ENCODE measurements around the gene GDF10. TPM values are rescaled to one million over a fixed set of nuclear protein-coding genes. Genes with fewer than 3 reads are reported as not detected.

GDF10 gene
- total RNA-seq, 1 experiment from 2014 or later, result 0.24 TPM

GRCh38 chr10:47282005-47282656 is 17.9 kb upstream of the GDF10 start:
- no peak for DNase-seq (ENCODE audit: low spot score)
- no peaks in the 10 kb centered on the region for H3K36me3 Mint-ChIP-seq
- H3K4me1 Mint-ChIP-seq, result peaks cover 6% of the 10 kb centered on the region
- ATAC-seq, result no peak
- H3K4me3 Mint-ChIP-seq, result no peak overlapping the region
- H3K27me3 Mint-ChIP-seq (ENCODE audit: low read depth), result 0 out of 2 replicates have a peak, but pooled peaks cover 3% of the 10 kb centered on the region
- H3K27ac Mint-ChIP-seq, result no peak overlapping the region
- no peak for TF ChIP-seq ZNF263 (CRISPR knock-in tag; IDR thresholded peaks at IDR 0.05; ENCODE audit: low read depth)
- TF ChIP-seq ELF4 (CRISPR knock-in tag; IDR thresholded peaks at IDR 0.05; ENCODE audit: low read depth), result no peak
- no peak for TF ChIP-seq E2F1 (CRISPR knock-in tag; IDR thresholded peaks at IDR 0.05)
- no peak for TF ChIP-seq ZNF281 (CRISPR knock-in tag; IDR thresholded peaks at IDR 0.05)
- TF ChIP-seq HMGA2 (CRISPR knock-in tag; IDR thresholded peaks at IDR 0.05), result no peak
- no peak for TF ChIP-seq NR1H2 (CRISPR knock-in tag; IDR thresholded peaks at IDR 0.05)
- no peak for TF ChIP-seq NR3C1 (CRISPR knock-in tag; conservative IDR thresholded peaks at IDR 0.05; ENCODE audit: low read depth)
- TF ChIP-seq, protein P1, sequence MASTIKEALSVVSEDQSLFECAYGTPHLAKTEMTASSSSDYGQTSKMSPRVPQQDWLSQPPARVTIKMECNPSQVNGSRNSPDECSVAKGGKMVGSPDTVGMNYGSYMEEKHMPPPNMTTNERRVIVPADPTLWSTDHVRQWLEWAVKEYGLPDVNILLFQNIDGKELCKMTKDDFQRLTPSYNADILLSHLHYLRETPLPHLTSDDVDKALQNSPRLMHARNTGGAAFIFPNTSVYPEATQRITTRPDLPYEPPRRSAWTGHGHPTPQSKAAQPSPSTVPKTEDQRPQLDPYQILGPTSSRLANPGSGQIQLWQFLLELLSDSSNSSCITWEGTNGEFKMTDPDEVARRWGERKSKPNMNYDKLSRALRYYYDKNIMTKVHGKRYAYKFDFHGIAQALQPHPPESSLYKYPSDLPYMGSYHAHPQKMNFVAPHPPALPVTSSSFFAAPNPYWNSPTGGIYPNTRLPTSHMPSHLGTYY (CRISPR knock-in tag; IDR thresholded peaks at IDR 0.05), result no peak
- TF ChIP-seq TEAD4 (CRISPR knock-in tag; IDR thresholded peaks at IDR 0.05), result no peak
- TF ChIP-seq GABPB1 (CRISPR knock-in tag; IDR thresholded peaks at IDR 0.05), result no peak
- no peak for TF ChIP-seq FOXP4 (CRISPR knock-in tag; IDR thresholded peaks at IDR 0.05)
- TF ChIP-seq ZMAT4 (CRISPR knock-in tag; IDR thresholded peaks at IDR 0.05), result no peak
- no peak for TF ChIP-seq SP1 (CRISPR knock-in tag; conservative IDR thresholded peaks at IDR 0.05)
- TF ChIP-seq ZNF423 (CRISPR knock-in tag; IDR thresholded peaks at IDR 0.05), result no peak
- TF ChIP-seq JUN (CRISPR knock-in tag; IDR thresholded peaks at IDR 0.05), result no peak
- TF ChIP-seq FOXJ3 (CRISPR knock-in tag; IDR thresholded peaks at IDR 0.05; ENCODE audit: borderline replicate concordance), result no peak
- no peak for TF ChIP-seq CTCF (IDR thresholded peaks at IDR 0.05)
- TF ChIP-seq MXD4 (CRISPR knock-in tag; IDR thresholded peaks at IDR 0.05; ENCODE audit: borderline replicate concordance), result no peak
- TF ChIP-seq, protein P2, sequence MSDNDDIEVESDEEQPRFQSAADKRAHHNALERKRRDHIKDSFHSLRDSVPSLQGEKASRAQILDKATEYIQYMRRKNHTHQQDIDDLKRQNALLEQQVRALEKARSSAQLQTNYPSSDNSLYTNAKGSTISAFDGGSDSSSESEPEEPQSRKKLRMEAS (CRISPR knock-in tag; IDR thresholded peaks at IDR 0.05), result no peak
- ChIA-PET CTCF (interaction anchor here (0.8 to 1.5 kb wide), 3 partner anchors 15 to 234 kb away, joined by 3 to 7 read pairs (median 4); no protein-coding TSS in a partner anchor), POLR2A (no interaction called here)
- no peaks in the 10 kb centered on the region for H3K9me3 Mint-ChIP-seq

Data from WTC11 (cell line).